Measurements from ENCODE around the gene SLC24A4. TPM values are rescaled to one million over a fixed set of nuclear protein-coding genes. Genes with fewer than 3 reads are reported as not detected.

SLC24A4 gene
- total RNA-seq, 3 donors from 2014 or later, result 0.15 to 0.96 TPM; not detected in 1

- H3K4me1 ChIP-seq, result peaks cover 0 to 10% of the 10 kb centered on the region in 2 donors
- H3K36me3 ChIP-seq, result no peaks in the 10 kb centered on the region
- TF ChIP-seq POLR2A (IDR thresholded peaks at IDR 0.05), result no peak
- TF ChIP-seq POLR2AphosphoS5 (IDR thresholded peaks at IDR 0.05), result no peak
- TF ChIP-seq CTCF (IDR thresholded peaks at IDR 0.05), result no peak
- H3K27me3 ChIP-seq, result no peaks in the 10 kb centered on the region
- no peak for DNase-seq (ENCODE audit: low spot score in 2 of 2)
- intact Hi-C loops (cut with DNase I; ENCODE audit: low total_unique reads), result no loop called here
- no peaks in the 10 kb centered on the region for H3K9me3 ChIP-seq
- no peak overlapping the region for H3K4me3 ChIP-seq
- no peak overlapping the region for H3K27ac ChIP-seq
Observed at GRCh38 chr14:92515546-92516343, 192.8 kb downstream of the SLC24A4 start.

GRCh38 chr14:92516344-92516965 is 193.5 kb downstream of the SLC24A4 start:
- intact Hi-C loops (cut with DNase I; ENCODE audit: low total_unique reads), result no loop called here
- Histone ChIP-seq H3K4me3 (no peak overlapping the region), H3K9me3 (no peaks in the 10 kb centered on the region), H3K27ac (no peak overlapping the region), H3K36me3 (no peaks in the 10 kb centered on the region), H3K4me1 (peaks cover 0 to 10% of the 10 kb centered on the region in 2 donors), H3K27me3 (no peaks in the 10 kb centered on the region)
- DNase-seq (ENCODE audit: low spot score in 2 of 2), result no peak
- TF ChIP-seq CTCF (IDR thresholded peaks at IDR 0.05) (no peak), POLR2AphosphoS5 (IDR thresholded peaks at IDR 0.05) (no peak), POLR2A (IDR thresholded peaks at IDR 0.05) (no peak)

- Histone ChIP-seq H3K27ac (no peak overlapping the region), H3K36me3 (no peaks in the 10 kb centered on the region), H3K4me1 (peaks cover 0 to 4% of the 10 kb centered on the region in 2 donors), H3K9me3 (no peaks in the 10 kb centered on the region), H3K4me3 (no peak overlapping the region), H3K27me3 (no peaks in the 10 kb centered on the region)
- intact Hi-C loops (cut with DNase I; ENCODE audit: low total_unique reads), result no loop called here
- TF ChIP-seq POLR2A (IDR thresholded peaks at IDR 0.05) (no peak), POLR2AphosphoS5 (IDR thresholded peaks at IDR 0.05) (no peak), CTCF (IDR thresholded peaks at IDR 0.05) (no peak)
- no peak for DNase-seq (ENCODE audit: low spot score in 2 of 2)
Observed at GRCh38 chr14:92516966-92517506, 194.1 kb downstream of the SLC24A4 start.

- intact Hi-C loops (cut with DNase I; ENCODE audit: low total_unique reads), result no loop called here
- H3K4me1 ChIP-seq, result peaks cover 0 to 4% of the 10 kb centered on the region in 2 donors
- H3K27ac ChIP-seq, result no peak overlapping the region
- H3K4me3 ChIP-seq, result no peak overlapping the region
- no peaks in the 10 kb centered on the region for H3K36me3 ChIP-seq
- no peak for TF ChIP-seq POLR2AphosphoS5 (IDR thresholded peaks at IDR 0.05)
- no peak for TF ChIP-seq CTCF (IDR thresholded peaks at IDR 0.05)
- no peak for TF ChIP-seq POLR2A (IDR thresholded peaks at IDR 0.05)
- H3K27me3 ChIP-seq, result no peaks in the 10 kb centered on the region
- no peak for DNase-seq (ENCODE audit: low spot score in 2 of 2)
- no peaks in the 10 kb centered on the region for H3K9me3 ChIP-seq
Observed at GRCh38 chr14:92517761-92518160, 194.8 kb downstream of the SLC24A4 start.

Data from breast epithelium (tissue), 4 donors.